ENCODE results near the gene SLC38A10.

DNA sequence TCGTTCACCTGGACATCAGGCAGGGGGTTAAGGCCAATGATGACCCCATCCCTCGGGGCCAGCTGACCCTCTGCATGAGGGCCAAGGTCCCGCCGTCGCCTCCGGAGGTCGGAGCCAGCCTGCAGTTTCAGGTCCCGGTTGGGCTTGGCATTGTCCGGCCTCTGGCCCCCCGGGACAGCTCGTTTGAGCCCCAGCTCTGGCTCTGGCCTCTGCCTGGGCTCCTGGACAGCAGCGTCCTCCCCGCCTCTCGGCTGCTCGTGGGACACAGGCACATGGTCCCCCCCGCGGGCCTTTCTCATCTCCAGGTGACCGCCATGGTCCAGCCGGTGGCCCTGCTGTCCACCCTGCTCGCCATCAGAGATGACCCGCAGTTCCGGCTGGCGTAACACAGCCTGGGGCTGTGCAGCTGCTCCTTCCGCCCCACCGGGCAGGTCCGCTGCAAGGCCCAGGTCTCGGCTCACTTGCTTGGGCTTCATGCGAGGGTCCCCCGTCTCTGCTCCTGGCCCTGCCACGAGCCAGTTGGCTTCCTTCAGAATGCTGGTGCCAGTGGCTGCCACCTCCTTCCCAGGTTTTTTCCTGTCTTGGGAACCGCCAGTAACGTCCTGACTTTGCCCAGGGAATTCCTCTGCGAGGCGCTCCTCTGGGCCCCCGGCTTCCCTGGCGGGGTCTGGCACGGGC, 49.3 kb downstream of the SLC38A10 start:
- TF ChIP-seq, protein P1, sequence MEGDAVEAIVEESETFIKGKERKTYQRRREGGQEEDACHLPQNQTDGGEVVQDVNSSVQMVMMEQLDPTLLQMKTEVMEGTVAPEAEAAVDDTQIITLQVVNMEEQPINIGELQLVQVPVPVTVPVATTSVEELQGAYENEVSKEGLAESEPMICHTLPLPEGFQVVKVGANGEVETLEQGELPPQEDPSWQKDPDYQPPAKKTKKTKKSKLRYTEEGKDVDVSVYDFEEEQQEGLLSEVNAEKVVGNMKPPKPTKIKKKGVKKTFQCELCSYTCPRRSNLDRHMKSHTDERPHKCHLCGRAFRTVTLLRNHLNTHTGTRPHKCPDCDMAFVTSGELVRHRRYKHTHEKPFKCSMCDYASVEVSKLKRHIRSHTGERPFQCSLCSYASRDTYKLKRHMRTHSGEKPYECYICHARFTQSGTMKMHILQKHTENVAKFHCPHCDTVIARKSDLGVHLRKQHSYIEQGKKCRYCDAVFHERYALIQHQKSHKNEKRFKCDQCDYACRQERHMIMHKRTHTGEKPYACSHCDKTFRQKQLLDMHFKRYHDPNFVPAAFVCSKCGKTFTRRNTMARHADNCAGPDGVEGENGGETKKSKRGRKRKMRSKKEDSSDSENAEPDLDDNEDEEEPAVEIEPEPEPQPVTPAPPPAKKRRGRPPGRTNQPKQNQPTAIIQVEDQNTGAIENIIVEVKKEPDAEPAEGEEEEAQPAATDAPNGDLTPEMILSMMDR (IDR thresholded peaks at IDR 0.05) = no peak
- TF ChIP-seq POLR2A (IDR thresholded peaks at IDR 0.05) = no peak
